IMR-90 (cell line): ENCODE measurements around the gene PXYLP1. TPM values are rescaled to one million over a fixed set of nuclear protein-coding genes. Genes with fewer than 3 reads are reported as not detected.

Source experiments
- ATAC-seq: fragments of 200-7000 bp; cut with Tn5 transposase; 2 replicates; pipeline ENCODE4 v1.9.1; 2020; ENCODE audit warnings: low read depth, mild to moderate bottlenecking, moderate library complexity
- BruUV-seq: library from RNA; stranded (reverse); fragments of 400-500 nt; replicated peaks from 2 replicates; lab custom pipeline; 2021; lab: Mats Ljungman, UMichigan
- CTCF ChIA-PET: fragments of 300-600 bp; formaldehyde crosslinking; extraction: SDS; loops from one replicate; lab custom pipeline; 2021; ENCODE audit warnings: antibody characterized with exemption; lab: Yijun Ruan, JAX
- POLR2A ChIA-PET: fragments of 300-600 bp; sonication (Branson Sonifier 250); formaldehyde crosslinking; loops from one replicate; lab custom pipeline; 2022; ENCODE audit warnings: antibody characterized with exemption; ENCODE audit not compliant: unreplicated experiment; lab: Charles Lee
- DNase-seq: peaks from one replicate; pipeline ENCODE4 v3.0.0; 2013
- H2AFZ ChIP-seq: replicated peaks from 2 replicates; pipeline ENCODE3; 2013; ENCODE audit warnings: low read length, mild to moderate bottlenecking; ENCODE audit not compliant: poor library complexity
- H2AK5ac ChIP-seq: 2 replicates; pipeline ENCODE4 v1.6.1; 2013; ENCODE audit warnings: low read depth, low read length, inconsistent platforms
- H2AK9ac ChIP-seq: replicated peaks from 2 replicates; pipeline ENCODE3; 2013; ENCODE audit warnings: mild to moderate bottlenecking, low read depth, low read length, moderate library complexity; ENCODE audit not compliant: poor library complexity
- H2BK120ac ChIP-seq: 2 replicates; pipeline ENCODE4 v1.6.1; 2013; ENCODE audit warnings: low read depth, low read length, inconsistent platforms
- H2BK15ac ChIP-seq: 3 replicates; pipeline ENCODE4 v1.6.1; 2013; ENCODE audit warnings: low read depth, low read length, inconsistent platforms
- H2BK20ac ChIP-seq: 2 replicates; pipeline ENCODE4 v1.6.1; 2013; ENCODE audit warnings: low read depth, mild to moderate bottlenecking, inconsistent platforms, low read length, moderate library complexity
- H2BK5ac ChIP-seq: 2 replicates; pipeline ENCODE4 v1.6.1; 2013; ENCODE audit warnings: mild to moderate bottlenecking, low read depth, low read length, inconsistent platforms; ENCODE audit not compliant: poor library complexity, severe bottlenecking
- H3K14ac ChIP-seq: replicated peaks from 2 replicates; pipeline ENCODE4 v1.6.1; 2013; ENCODE audit warnings: low read depth, low read length, inconsistent platforms
- H3K18ac ChIP-seq: 2 replicates; pipeline ENCODE4 v1.6.1; 2013; ENCODE audit warnings: low read depth, low read length, control low read depth
- H3K23ac ChIP-seq: 2 replicates; pipeline ENCODE4 v1.6.1; 2013; ENCODE audit warnings: low read depth, low read length, inconsistent platforms
- H3K27ac ChIP-seq: 2 replicates; pipeline ENCODE4 v1.5.1; 2013; ENCODE audit warnings: mild to moderate bottlenecking, control low read depth, low read length; ENCODE audit not compliant: insufficient read depth
- H3K27me3 ChIP-seq: 2 replicates; pipeline ENCODE4 v1.6.1; 2013; ENCODE audit warnings: low read length; ENCODE audit not compliant: control insufficient read depth, insufficient read depth
- H3K36me3 ChIP-seq: 2 replicates; pipeline ENCODE4 v1.6.1; 2013; ENCODE audit warnings: low read length, mixed read lengths; ENCODE audit not compliant: control insufficient read depth, insufficient read depth
- H3K4ac ChIP-seq: 2 replicates; pipeline ENCODE4 v1.6.1; 2013; ENCODE audit warnings: low read depth, low read length, inconsistent platforms
- H3K4me1 ChIP-seq: 2 replicates; pipeline ENCODE4 v1.6.1; 2013; ENCODE audit warnings: low read length, mixed read lengths; ENCODE audit not compliant: control insufficient read depth, insufficient read depth
- H3K4me2 ChIP-seq: 2 replicates; pipeline ENCODE4 v1.6.1; 2013; ENCODE audit warnings: low read depth, mild to moderate bottlenecking, control low read depth, low read length, moderate library complexity
- H3K4me3 ChIP-seq: 2 replicates; pipeline ENCODE4 v1.5.1; 2013; ENCODE audit warnings: low read depth, mild to moderate bottlenecking, control low read depth, low read length, moderate library complexity; ENCODE audit not compliant: insufficient read depth
- H3K56ac ChIP-seq: 2 replicates; pipeline ENCODE4 v1.6.1; 2013; ENCODE audit warnings: low read length, inconsistent platforms; ENCODE audit not compliant: insufficient read depth; ENCODE audit errors: extremely low read depth
- H3K79me1 ChIP-seq, 2 experiments: 2 replicates each; pipeline ENCODE4 v1.6.1; 2013; ENCODE audit warnings: low read length in 2 of 2, inconsistent platforms in 1 of 2, low read depth in 1 of 2
- H3K9ac ChIP-seq: 2 replicates; pipeline ENCODE4 v1.6.1; 2013; ENCODE audit warnings: low read depth, low read length, control low read depth
- H3K9me1 ChIP-seq: 2 replicates; pipeline ENCODE4 v1.6.1; 2013; ENCODE audit warnings: low read length, inconsistent platforms; ENCODE audit not compliant: insufficient read depth
- H3K9me3 ChIP-seq: 2 replicates; pipeline ENCODE4 v1.6.1; 2013; ENCODE audit warnings: low read length; ENCODE audit not compliant: control insufficient read depth, insufficient read depth
- H4K20me1 ChIP-seq: 2 replicates; pipeline ENCODE4 v1.6.1; 2013; ENCODE audit warnings: low read length, inconsistent platforms; ENCODE audit not compliant: insufficient read depth
- H4K5ac ChIP-seq: 2 replicates; pipeline ENCODE4 v1.6.1; 2013; ENCODE audit warnings: mild to moderate bottlenecking, low read depth, low read length, control low read depth
- H4K8ac ChIP-seq, 2 experiments: 2 replicates each; pipeline ENCODE4 v1.6.1; 2013; ENCODE audit warnings: low read depth in 2 of 2, low read length in 2 of 2, control low read depth in 1 of 2, inconsistent platforms in 1 of 2
- H4K91ac ChIP-seq: 2 replicates; pipeline ENCODE4 v1.6.1; 2013; ENCODE audit warnings: low read depth, low read length, inconsistent platforms; ENCODE audit not compliant: insufficient read depth
- WGBS, 2 experiments: methylation state at CpG; one replicate each; pipeline versions ENCODE4 v1.1.5 to v1.1.7; 2013; ENCODE audit warnings: missing lambda C conversion rate in 2 of 2; ENCODE audit not compliant: insufficient read length in 1 of 2; ENCODE audit errors: extremely low coverage in 2 of 2; 5-methylcytosine and 5-hydroxymethylcytosine counted together
- dilution Hi-C: fragments of 300-500 bp; cut with HindIII; formaldehyde crosslinking; loops from one replicate; pipeline ENCODE4 v1.14.3; 2018; ENCODE audit warnings: low sequenced_read_pairs; ENCODE audit not compliant: unreplicated experiment
- in situ Hi-C: fragments of 300-500 bp; cut with MboI; formaldehyde crosslinking; loops from 3 replicates; pipeline ENCODE4 v1.14.3; 2019; ENCODE audit warnings: low sequenced_read_pairs, inconsistent platforms, mixed read lengths
- intact Hi-C: fragments of 100-400 bp; cut with micrococcal nuclease; formaldehyde crosslinking; loops from 2 replicates; pipeline ENCODE4 v1.10.0; 2022
- polyA plus RNA-seq, 3 experiments: library from polyadenylated mRNA; depleted of rRNA; stranded (reverse); fragments of >200 nt; gene quantifications; 2 replicates each; pipeline ENCODE4 v1.2.3, GENCODE V29; 2012; ENCODE audit warnings: low replicate concordance in 1 of 3
- total RNA-seq: library from RNA; depleted of rRNA; stranded (reverse); fragments of >200 nt; gene quantifications from 2 replicates; pipeline ENCODE4 v1.2.3, GENCODE V29; 2012
- TF ChIP-seq, protein P1 (sequence below): conservative IDR thresholded peaks from 2 replicates; pipeline ENCODE4 v1.5.1; 2012; ENCODE audit warnings: mild to moderate bottlenecking, low read depth, low read length, improper control_type of control experiment

PXYLP1 gene
- total and polyA plus RNA-seq, 2 of the 4 experiments (the other 2 are of a cell fraction): 11.7 to 15.6 TPM

GRCh38 chr3:141249041-141249440 is 17.4 kb downstream of the PXYLP1 start:
- no peak overlapping the region for H3K14ac ChIP-seq
- H3K4me1 ChIP-seq: no peaks in the 10 kb centered on the region
- 97% methylated on average over 4 of the region's 4 CpGs; no CpG with 5 or more reads in 1 of the 2 experiments for WGBS, 2 experiments
- no peaks in the 10 kb centered on the region for H4K20me1 ChIP-seq
- no peaks in the 10 kb centered on the region for H3K36me3 ChIP-seq
- H2BK20ac ChIP-seq: no peak overlapping the region
- no peaks in the 10 kb centered on the region for H3K27me3 ChIP-seq
- no peak for ATAC-seq
- H3K79me1 ChIP-seq: no peaks in the 10 kb centered on the region
- ChIA-PET CTCF (interaction anchor here (0.6 to 2.7 kb wide), 2 partner anchors 18 to 348 kb away, joined by 4 to 9 read pairs; partner anchors contain the start of gene PXYLP1), POLR2A (no interaction called here)
- H4K91ac ChIP-seq: no peak overlapping the region
- no peak overlapping the region for H4K8ac ChIP-seq
- TF ChIP-seq, protein P1, sequence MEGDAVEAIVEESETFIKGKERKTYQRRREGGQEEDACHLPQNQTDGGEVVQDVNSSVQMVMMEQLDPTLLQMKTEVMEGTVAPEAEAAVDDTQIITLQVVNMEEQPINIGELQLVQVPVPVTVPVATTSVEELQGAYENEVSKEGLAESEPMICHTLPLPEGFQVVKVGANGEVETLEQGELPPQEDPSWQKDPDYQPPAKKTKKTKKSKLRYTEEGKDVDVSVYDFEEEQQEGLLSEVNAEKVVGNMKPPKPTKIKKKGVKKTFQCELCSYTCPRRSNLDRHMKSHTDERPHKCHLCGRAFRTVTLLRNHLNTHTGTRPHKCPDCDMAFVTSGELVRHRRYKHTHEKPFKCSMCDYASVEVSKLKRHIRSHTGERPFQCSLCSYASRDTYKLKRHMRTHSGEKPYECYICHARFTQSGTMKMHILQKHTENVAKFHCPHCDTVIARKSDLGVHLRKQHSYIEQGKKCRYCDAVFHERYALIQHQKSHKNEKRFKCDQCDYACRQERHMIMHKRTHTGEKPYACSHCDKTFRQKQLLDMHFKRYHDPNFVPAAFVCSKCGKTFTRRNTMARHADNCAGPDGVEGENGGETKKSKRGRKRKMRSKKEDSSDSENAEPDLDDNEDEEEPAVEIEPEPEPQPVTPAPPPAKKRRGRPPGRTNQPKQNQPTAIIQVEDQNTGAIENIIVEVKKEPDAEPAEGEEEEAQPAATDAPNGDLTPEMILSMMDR: no peak
- H2AK9ac ChIP-seq: no peak overlapping the region
- no peak for DNase-seq
- no peak overlapping the region for H3K4me3 ChIP-seq
- no peak overlapping the region for H3K18ac ChIP-seq
- no peak overlapping the region for H3K9ac ChIP-seq
- no TSS peak for BruUV-seq
- no peak overlapping the region for H3K56ac ChIP-seq
- H3K4ac ChIP-seq: no peak overlapping the region
- intact Hi-C loops: no loop called here
- H3K27ac ChIP-seq: no peak overlapping the region
- H2BK120ac ChIP-seq: no peak overlapping the region
- H3K23ac ChIP-seq: no peak overlapping the region
- H3K9me3 ChIP-seq: no peaks in the 10 kb centered on the region
- H2BK15ac ChIP-seq: no peak overlapping the region
- no peak overlapping the region for H4K5ac ChIP-seq
- H2AK5ac ChIP-seq: no peak overlapping the region
- H3K9me1 ChIP-seq: peaks cover 3% of the 10 kb centered on the region; the same call in 1 of the 2 replicates
- dilution Hi-C loops: no loop called here
- in situ Hi-C loops: no loop called here
- H2AFZ ChIP-seq: no peak overlapping the region
- H2BK5ac ChIP-seq: no peak overlapping the region
- no peak overlapping the region for H3K4me2 ChIP-seq
